ENCODE measurements around the gene SLC35G6.

The SLC35G6 gene

GRCh38 chr17:7497636-7498035 lies 16.4 kb downstream of the SLC35G6 start:
- Mint-ChIP-seq H3K9me3 (no peaks in the 10 kb centered on the region), H3K4me3 (no peak overlapping the region), H3K27ac (no peak overlapping the region), H3K36me3 (ENCODE audit: low read depth) (peaks cover 73% of the 10 kb centered on the region), H3K4me1 (peaks cover 12% of the 10 kb centered on the region), H3K27me3 (no peaks in the 10 kb centered on the region)
- ATAC-seq (no peak), DNase-seq (no peak)

GRCh38 chr17:7499161-7499560 lies 17.9 kb downstream of the SLC35G6 start:
- no peaks in the 10 kb centered on the region for H3K9me3 Mint-ChIP-seq
- peaks cover 2% of the 10 kb centered on the region for H3K4me1 Mint-ChIP-seq
- no peaks in the 10 kb centered on the region for H3K27me3 Mint-ChIP-seq
- DNase-seq: no peak
- H3K36me3 Mint-ChIP-seq (ENCODE audit: low read depth): peaks cover 74% of the 10 kb centered on the region
- H3K27ac Mint-ChIP-seq: no peak overlapping the region
- no peak for ATAC-seq
- H3K4me3 Mint-ChIP-seq: no peak overlapping the region

- H3K36me3 Mint-ChIP-seq (ENCODE audit: low read depth): peaks cover 77% of the 10 kb centered on the region
- no peak overlapping the region for H3K4me3 Mint-ChIP-seq
- no peak for ATAC-seq
- no peaks in the 10 kb centered on the region for H3K9me3 Mint-ChIP-seq
- no peaks in the 10 kb centered on the region for H3K27me3 Mint-ChIP-seq
- no peak overlapping the region for H3K27ac Mint-ChIP-seq
- no peak for DNase-seq
- H3K4me1 Mint-ChIP-seq: no peaks in the 10 kb centered on the region
These were observed 20.5 kb downstream of the SLC35G6 start for GRCh38 chr17:7501729-7502128.

- H3K36me3 Mint-ChIP-seq (ENCODE audit: low read depth): peaks cover 77% of the 10 kb centered on the region
- no peaks in the 10 kb centered on the region for H3K27me3 Mint-ChIP-seq
- H3K9me3 Mint-ChIP-seq: no peaks in the 10 kb centered on the region
- DNase-seq: no peak
- no peak overlapping the region for H3K27ac Mint-ChIP-seq
- no peak overlapping the region for H3K4me3 Mint-ChIP-seq
- ATAC-seq: no peak
- H3K4me1 Mint-ChIP-seq: no peaks in the 10 kb centered on the region
These were observed 21.1 kb downstream of the SLC35G6 start for GRCh38 chr17:7502171-7502847.

- ATAC-seq (no peak), DNase-seq (no peak)
- Mint-ChIP-seq H3K4me1 (no peaks in the 10 kb centered on the region), H3K27ac (no peak overlapping the region), H3K9me3 (no peaks in the 10 kb centered on the region), H3K27me3 (no peaks in the 10 kb centered on the region), H3K36me3 (ENCODE audit: low read depth) (peaks cover 76% of the 10 kb centered on the region), H3K4me3 (no peak overlapping the region)
These were observed 21.7 kb downstream of the SLC35G6 start for GRCh38 chr17:7502987-7503386.

- Mint-ChIP-seq H3K27ac (no peak overlapping the region), H3K4me3 (no peak overlapping the region), H3K27me3 (no peaks in the 10 kb centered on the region), H3K4me1 (no peaks in the 10 kb centered on the region), H3K36me3 (ENCODE audit: low read depth) (peaks cover 77% of the 10 kb centered on the region), H3K9me3 (no peaks in the 10 kb centered on the region)
- ATAC-seq (no peak), DNase-seq (no peak)
These were observed 22.3 kb downstream of the SLC35G6 start for GRCh38 chr17:7503521-7503920.

GRCh38 chr17:7508145-7508544 lies 26.9 kb downstream of the SLC35G6 start:
- Mint-ChIP-seq H3K36me3 (ENCODE audit: low read depth) (peaks cover 76% of the 10 kb centered on the region), H3K4me1 (no peaks in the 10 kb centered on the region), H3K9me3 (no peaks in the 10 kb centered on the region), H3K27me3 (no peaks in the 10 kb centered on the region), H3K4me3 (no peak overlapping the region), H3K27ac (no peak overlapping the region)
- DNase-seq (no peak), ATAC-seq (no peak)

- Mint-ChIP-seq H3K9me3 (no peaks in the 10 kb centered on the region), H3K4me3 (no peak overlapping the region), H3K36me3 (ENCODE audit: low read depth) (peaks cover 73% of the 10 kb centered on the region), H3K4me1 (no peaks in the 10 kb centered on the region), H3K27ac (no peak overlapping the region), H3K27me3 (no peaks in the 10 kb centered on the region)
- ATAC-seq: no peak
- no peak for DNase-seq
These were observed 27.6 kb downstream of the SLC35G6 start for GRCh38 chr17:7508846-7509245.

- Mint-ChIP-seq H3K4me1 (no peaks in the 10 kb centered on the region), H3K27ac (no peak overlapping the region), H3K36me3 (ENCODE audit: low read depth) (peaks cover 75% of the 10 kb centered on the region), H3K27me3 (no peaks in the 10 kb centered on the region), H3K9me3 (no peaks in the 10 kb centered on the region), H3K4me3 (no peak overlapping the region)
- ATAC-seq (no peak), DNase-seq (no peak)
These were observed 28.7 kb downstream of the SLC35G6 start for GRCh38 chr17:7509937-7510336.

GRCh38 chr17:7511108-7511507 lies 29.9 kb downstream of the SLC35G6 start:
- Mint-ChIP-seq H3K27me3 (no peaks in the 10 kb centered on the region), H3K4me1 (no peaks in the 10 kb centered on the region), H3K36me3 (ENCODE audit: low read depth) (peaks cover 70% of the 10 kb centered on the region), H3K4me3 (no peak overlapping the region), H3K27ac (peak overlapping the region; percentile 40), H3K9me3 (no peaks in the 10 kb centered on the region)
- ATAC-seq: no peak
- DNase-seq: no peak

GRCh38 chr17:7512105-7512504 lies 30.9 kb downstream of the SLC35G6 start:
- peaks cover 60% of the 10 kb centered on the region for H3K36me3 Mint-ChIP-seq (ENCODE audit: low read depth)
- no peak for ATAC-seq

GRCh38 chr17:7512824-7513540 lies 31.7 kb downstream of the SLC35G6 start:
- Mint-ChIP-seq H3K9me3 (no peaks in the 10 kb centered on the region), H3K4me1 (no peaks in the 10 kb centered on the region), H3K27ac (no peak overlapping the region), H3K36me3 (ENCODE audit: low read depth) (peaks cover 53% of the 10 kb centered on the region), H3K4me3 (no peak overlapping the region), H3K27me3 (no peaks in the 10 kb centered on the region)
- ATAC-seq (no peak), DNase-seq (no peak)

More at GRCh38 chr17:7512105-7512504, 30.9 kb downstream of the SLC35G6 start:
- H3K27ac Mint-ChIP-seq: no peak overlapping the region
- H3K27me3 Mint-ChIP-seq: no peaks in the 10 kb centered on the region
- H3K4me3 Mint-ChIP-seq: no peak overlapping the region
- no peaks in the 10 kb centered on the region for H3K4me1 Mint-ChIP-seq
- H3K9me3 Mint-ChIP-seq: no peaks in the 10 kb centered on the region
- no peak for DNase-seq

GRCh38 chr17:7513850-7514419 lies 32.7 kb downstream of the SLC35G6 start:
- ATAC-seq (no peak), DNase-seq (no peak)
- Mint-ChIP-seq H3K9me3 (no peaks in the 10 kb centered on the region), H3K4me3 (no peak overlapping the region), H3K4me1 (no peaks in the 10 kb centered on the region), H3K27me3 (no peaks in the 10 kb centered on the region), H3K27ac (peak overlapping the region; percentile 27), H3K36me3 (ENCODE audit: low read depth) (peaks cover 45% of the 10 kb centered on the region)

- H3K4me1 Mint-ChIP-seq: no peaks in the 10 kb centered on the region
- DNase-seq (no peak), ATAC-seq (no peak)
- no peaks in the 10 kb centered on the region for H3K27me3 Mint-ChIP-seq
- H3K9me3 Mint-ChIP-seq: no peaks in the 10 kb centered on the region
- H3K36me3 Mint-ChIP-seq (ENCODE audit: low read depth): peaks cover 28% of the 10 kb centered on the region
- H3K27ac Mint-ChIP-seq: no peak overlapping the region
- H3K4me3 Mint-ChIP-seq: no peak overlapping the region
These were observed 34.8 kb downstream of the SLC35G6 start for GRCh38 chr17:7515911-7516610.

- no peak overlapping the region for H3K27ac Mint-ChIP-seq
- H3K27me3 Mint-ChIP-seq: no peaks in the 10 kb centered on the region
- peak; percentile 59 for ATAC-seq
- DNase-seq: peak; percentile 61
- peaks cover 2% of the 10 kb centered on the region for H3K4me1 Mint-ChIP-seq
- H3K4me3 Mint-ChIP-seq: no peak overlapping the region
- H3K36me3 Mint-ChIP-seq (ENCODE audit: low read depth): no peaks in the 10 kb centered on the region
- no peaks in the 10 kb centered on the region for H3K9me3 Mint-ChIP-seq
These were observed 41.8 kb downstream of the SLC35G6 start for GRCh38 chr17:7523033-7523432.
